Measurements from ENCODE around the gene CETP. TPM values are rescaled to one million over a fixed set of nuclear protein-coding genes. Genes with fewer than 3 reads are reported as not detected.

The CETP gene
- total and polyA plus RNA-seq, 9 of the 15 experiments (the other 6 are each of a cell fraction or from before 2014, with no cell fraction given), result 0.07 to 0.11 TPM; not detected in 7

- ChIA-PET CTCF (ENCODE audit: low intra/inter-chr PET ratio) (no interaction called here), POLR2A (interaction anchor here (1.4 kb wide), 1 partner anchor 10 kb away, joined by 5 read pairs; no protein-coding TSS in a partner anchor)
- no TSS peak for BruUV-seq (replicated peaks)
- Histone ChIP-seq H3K27ac (ENCODE audit: extremely low read depth, low read depth, low read length) (no peak overlapping the region), H3K9me1 (ENCODE audit: control insufficient read depth, insufficient read depth, low read length) (no peaks in the 10 kb centered on the region), H3K4me3 (no peak overlapping the region), H3K4me2 (ENCODE audit: insufficient read depth, low read length) (no peak overlapping the region), H3K36me3 (ENCODE audit: control insufficient read depth, insufficient read depth, low read length) (no peaks in the 10 kb centered on the region), H3K4me1 (replicated peaks in 1 of 2; ENCODE audit: control insufficient read depth in 2 of 2, insufficient read depth in 2 of 2, low read length in 2 of 2) (no peaks in the 10 kb centered on the region), H3K79me2 (ENCODE audit: control insufficient read depth, insufficient read depth, low read length) (no peaks in the 10 kb centered on the region), H4K20me1 (replicated peaks; ENCODE audit: control insufficient read depth, insufficient read depth, low read length) (peaks cover 2% of the 10 kb centered on the region; the same call in 1 of the 2 replicates), H2AFZ (ENCODE audit: low read depth, low read length) (no peak overlapping the region), H3K27me3 (ENCODE audit: control insufficient read depth in 2 of 2, insufficient read depth in 2 of 2, low read length in 2 of 2) (peaks cover 17 to 65% of the 10 kb centered on the region in 2 experiments; a peak in 4 of 5 replicates), H3K9ac (ENCODE audit: insufficient read depth in 1 of 2, low read depth in 2 of 2, low read length in 2 of 2) (no peak overlapping the region), H3K9me3 (replicated peaks; ENCODE audit: control insufficient read depth, insufficient read depth, low read depth, low read length) (no peaks in the 10 kb centered on the region)
- intact Hi-C loops (cut with micrococcal nuclease) (no loop called here), in situ Hi-C loops (cut with MboI) (no loop called here)
- WGBS (ENCODE audit: insufficient coverage, low coverage, missing lambda C conversion rate), result 2% methylated on average over 6 of the region's 6 CpGs
- DNase-seq (ENCODE audit: extremely low read depth in 1 of 4, low spot score in 3 of 4), result no peak
- ATAC-seq, result no peak
- no peak for FAIRE-seq
- TF ChIP-seq CXXC5 (CRISPR knock-in tag; IDR thresholded peaks at IDR 0.05), result no peak
- no peak for TF ChIP-seq HBP1 (CRISPR knock-in tag; IDR thresholded peaks at IDR 0.05)
- TF ChIP-seq PRMT5 (CRISPR knock-in tag; IDR thresholded peaks at IDR 0.05), result no peak
- TF ChIP-seq ZNF778 (CRISPR knock-in tag; IDR thresholded peaks at IDR 0.05), result no peak
- no peak for TF ChIP-seq ARID2 (IDR thresholded peaks at IDR 0.05)
- no peak for TF ChIP-seq ZNF79 (CRISPR knock-in tag; IDR thresholded peaks at IDR 0.05; ENCODE audit: low read depth)
- TF ChIP-seq NCOA2 (IDR thresholded peaks at IDR 0.05; ENCODE audit: partially characterized antibody in 2 of 2), result no peak
- TF ChIP-seq ZNF134 (CRISPR knock-in tag; conservative IDR thresholded peaks at IDR 0.05), result no peak
Measured at GRCh38 chr16:57021757-57022156, 60.0 kb downstream of the CETP start.

Data from K562 (cell line).